Activated CD4-positive, alpha-beta memory T cell treated with anti-CD3 and anti-CD28 coated beads, Interleukin-2, amount 10 ng/mL, durations not matched to agents 7 days and 5 days (primary cell): ENCODE results near the gene VILL. TPM values are rescaled to one million over a fixed set of nuclear protein-coding genes. Genes with fewer than 3 reads are reported as not detected.

Source experiments
- CTCF ChIA-PET: fragments of 350-600 bp; sonication (Branson Sonifier 250); formaldehyde crosslinking; loops from one replicate; lab custom pipeline; 2021; ENCODE audit warnings: antibody characterized with exemption, inconsistent platforms; lab: Charles Lee
- POLR2A ChIA-PET: fragments of 350-600 bp; sonication (Branson Sonifier 250); formaldehyde crosslinking; loops from one replicate; lab custom pipeline; 2021; ENCODE audit warnings: antibody characterized with exemption; lab: Charles Lee
- DNase-seq: peaks from one replicate; pipeline ENCODE4 v3.0.0-alpha.2; 2020
- H3K27ac Mint-ChIP-seq: one replicate; pipeline ENCODE4 v1.8.0; 2021; ENCODE audit warnings: mild to moderate bottlenecking, mixed read lengths
- H3K27me3 Mint-ChIP-seq: one replicate; pipeline ENCODE4 v1.8.0; 2021; ENCODE audit warnings: mixed read lengths
- H3K36me3 Mint-ChIP-seq: one replicate; pipeline ENCODE4 v1.8.0; 2021; ENCODE audit warnings: low read depth, mixed read lengths
- H3K4me1 Mint-ChIP-seq: one replicate; pipeline ENCODE4 v1.8.0; 2021; ENCODE audit warnings: mixed read lengths
- H3K4me3 Mint-ChIP-seq: one replicate; pipeline ENCODE4 v1.8.0; 2021; ENCODE audit warnings: mild to moderate bottlenecking, mixed read lengths
- H3K9me3 Mint-ChIP-seq: one replicate; pipeline ENCODE4 v1.8.0; 2021; ENCODE audit warnings: mixed read lengths
- total RNA-seq, 2 experiments: library from RNA; stranded (reverse); gene quantifications; one replicate each; pipeline ENCODE4 v1.2.3, GENCODE V29; 2021

VILL gene
- total RNA-seq, 2 experiments from 2014 or later: 18.4 to 18.7 TPM

DNA sequence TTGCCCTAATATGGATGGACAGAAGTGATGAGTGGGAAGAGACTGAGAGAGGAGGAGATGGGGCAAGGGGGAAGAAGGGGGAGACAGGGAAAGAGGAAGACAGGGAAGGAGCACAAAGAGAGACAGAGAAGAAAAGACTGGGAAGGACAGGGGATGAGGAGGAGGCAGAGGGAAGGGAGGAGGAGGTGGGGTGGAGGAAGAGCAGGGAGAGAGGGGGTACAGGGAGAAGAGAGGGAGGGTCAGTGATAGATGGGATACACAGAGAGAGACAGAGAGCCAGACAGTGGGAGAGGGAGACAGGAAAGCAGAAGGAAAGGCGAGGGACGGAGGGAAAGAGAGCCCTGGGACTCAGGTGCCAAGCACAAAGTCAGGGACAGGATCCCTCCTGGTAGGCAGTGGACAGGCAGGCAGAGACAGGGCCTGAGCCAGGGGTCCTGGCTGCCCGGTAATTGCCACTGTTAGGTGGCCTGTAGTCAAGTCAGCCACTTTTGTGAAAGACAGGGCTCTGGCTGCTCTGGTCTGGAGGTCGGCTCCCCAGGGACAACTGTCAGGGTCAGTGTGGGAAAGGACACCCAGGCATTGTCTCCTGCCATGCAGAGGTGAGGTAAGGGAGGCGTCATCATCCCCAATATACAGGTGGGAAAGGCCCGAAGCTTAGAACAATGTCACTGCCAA lies 9.8 kb downstream of the VILL start:
- peaks cover 55% of the 10 kb centered on the region for H3K4me1 Mint-ChIP-seq
- H3K27ac Mint-ChIP-seq: peak overlapping the region; percentile 78
- POLR2A ChIA-PET: interaction anchor here (1.1 to 1.7 kb wide), 3 partner anchors 22 to 165 kb away, joined by 3 to 6 read pairs (median 5); partner anchors contain the start of genes DLEC1 and OXSR1
- CTCF ChIA-PET: interaction anchor here (1.2 kb wide), 1 partner anchor 39 kb away, joined by 3 read pairs; the partner anchor contains the start of gene DLEC1
- H3K4me3 Mint-ChIP-seq: no peak overlapping the region
- DNase-seq: no peak
- no peaks in the 10 kb centered on the region for H3K9me3 Mint-ChIP-seq
- no peaks in the 10 kb centered on the region for H3K27me3 Mint-ChIP-seq
- peaks cover 43% of the 10 kb centered on the region for H3K36me3 Mint-ChIP-seq

GRCh38 chr3:38000965-38001455 lies 10.4 kb downstream of the VILL start:
- DNase-seq: no peak
- Mint-ChIP-seq H3K4me1 (peaks cover 48% of the 10 kb centered on the region), H3K36me3 (peaks cover 36% of the 10 kb centered on the region), H3K4me3 (no peak overlapping the region), H3K27ac (no peak overlapping the region), H3K27me3 (no peaks in the 10 kb centered on the region), H3K9me3 (no peaks in the 10 kb centered on the region)
- ChIA-PET CTCF (interaction anchor here (0.7 to 1.2 kb wide), 3 partner anchors 10 to 44 kb away, joined by 3 read pairs; partner anchors contain the start of gene DLEC1), POLR2A (interaction anchor here (1.0 to 1.7 kb wide), 4 partner anchors 21 to 164 kb away, joined by 3 to 6 read pairs (median 4); partner anchors contain the start of genes DLEC1, OXSR1 and PLCD1)

DNA sequence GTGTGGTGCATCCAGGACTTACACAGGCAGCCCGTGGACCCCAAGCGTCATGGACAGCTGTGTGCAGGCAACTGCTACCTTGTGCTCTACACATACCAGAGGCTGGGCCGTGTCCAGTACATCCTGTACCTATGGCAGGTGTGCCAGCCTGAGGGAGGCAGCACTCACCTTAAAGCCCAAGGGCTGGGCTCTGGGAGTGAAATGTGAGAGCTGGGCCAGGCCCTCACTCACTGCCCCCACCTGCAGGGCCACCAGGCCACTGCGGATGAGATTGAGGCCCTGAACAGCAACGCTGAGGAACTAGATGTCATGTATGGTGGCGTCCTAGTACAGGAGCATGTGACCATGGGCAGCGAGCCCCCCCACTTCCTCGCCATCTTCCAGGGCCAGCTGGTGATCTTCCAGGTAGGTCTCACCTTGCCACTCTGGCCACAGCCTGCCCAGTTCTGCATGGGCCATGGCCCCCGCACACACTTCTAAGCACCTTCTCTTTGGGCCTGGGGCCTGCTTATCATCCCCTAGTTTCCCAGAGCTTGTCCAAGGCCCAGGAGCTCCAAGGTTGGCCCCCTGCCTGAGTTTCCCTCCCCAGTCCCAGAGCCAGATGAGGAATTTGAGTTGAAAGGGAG lies 11.0 kb downstream of the VILL start:
- H3K4me1 Mint-ChIP-seq: peaks cover 43% of the 10 kb centered on the region
- no peaks in the 10 kb centered on the region for H3K27me3 Mint-ChIP-seq
- CTCF ChIA-PET: interaction anchor here (0.7 to 1.2 kb wide), 3 partner anchors 9 to 44 kb away, joined by 3 read pairs; partner anchors contain the start of gene DLEC1
- no peak for DNase-seq
- H3K4me3 Mint-ChIP-seq: no peak overlapping the region
- POLR2A ChIA-PET: interaction anchor here (1.0 to 1.7 kb wide), 4 partner anchors 20 to 164 kb away, joined by 3 to 6 read pairs (median 4); partner anchors contain the start of genes DLEC1, OXSR1 and PLCD1
- no peak overlapping the region for H3K27ac Mint-ChIP-seq
- no peaks in the 10 kb centered on the region for H3K9me3 Mint-ChIP-seq
- peaks cover 31% of the 10 kb centered on the region for H3K36me3 Mint-ChIP-seq

- Mint-ChIP-seq H3K27ac (no peak overlapping the region), H3K27me3 (no peaks in the 10 kb centered on the region), H3K4me3 (no peak overlapping the region), H3K9me3 (no peaks in the 10 kb centered on the region), H3K36me3 (peaks cover 27% of the 10 kb centered on the region), H3K4me1 (peaks cover 35% of the 10 kb centered on the region)
- no peak for DNase-seq
- CTCF ChIA-PET: no interaction called here
- POLR2A ChIA-PET: interaction anchor here (1.0 to 1.7 kb wide), 2 partner anchors 20 to 27 kb away, joined by 3 to 5 read pairs; partner anchors contain the start of gene PLCD1
Measured at GRCh38 chr3:38002291-38002876, 11.8 kb downstream of the VILL start.

GRCh38 chr3:38002940-38003339 lies 12.4 kb downstream of the VILL start:
- peaks cover 32% of the 10 kb centered on the region for H3K36me3 Mint-ChIP-seq
- peak overlapping the region; percentile 10 for H3K27ac Mint-ChIP-seq
- ChIA-PET POLR2A (interaction anchor here (1.5 kb wide), 1 partner anchor 20 kb away, joined by 5 read pairs; no protein-coding TSS in a partner anchor), CTCF (interaction anchor here (1.0 kb wide), 3 partner anchors 26 to 134 kb away, joined by 3 to 4 read pairs (median 4); partner anchors contain the start of genes ACAA1, DLEC1 and PLCD1)
- no peaks in the 10 kb centered on the region for H3K9me3 Mint-ChIP-seq
- DNase-seq: no peak
- peaks cover 31% of the 10 kb centered on the region for H3K4me1 Mint-ChIP-seq
- no peaks in the 10 kb centered on the region for H3K27me3 Mint-ChIP-seq
- H3K4me3 Mint-ChIP-seq: no peak overlapping the region

GRCh38 chr3:38003371-38003816 lies 12.8 kb downstream of the VILL start:
- Mint-ChIP-seq H3K4me1 (peaks cover 27% of the 10 kb centered on the region), H3K9me3 (no peaks in the 10 kb centered on the region), H3K27me3 (no peaks in the 10 kb centered on the region), H3K4me3 (no peak overlapping the region), H3K27ac (peak overlapping the region; percentile 10), H3K36me3 (peaks cover 37% of the 10 kb centered on the region)
- DNase-seq: peak; percentile 65
- ChIA-PET CTCF (interaction anchor here (0.7 to 1.8 kb wide), 9 partner anchors 9 to 161 kb away, joined by 3 to 23 read pairs (median 4); partner anchors contain the start of genes ACAA1, DLEC1, OXSR1 and PLCD1), POLR2A (interaction anchor here (1.1 to 1.5 kb wide), 2 partner anchors 19 to 36 kb away, joined by 5 to 6 read pairs; partner anchors contain the start of gene DLEC1)

DNA sequence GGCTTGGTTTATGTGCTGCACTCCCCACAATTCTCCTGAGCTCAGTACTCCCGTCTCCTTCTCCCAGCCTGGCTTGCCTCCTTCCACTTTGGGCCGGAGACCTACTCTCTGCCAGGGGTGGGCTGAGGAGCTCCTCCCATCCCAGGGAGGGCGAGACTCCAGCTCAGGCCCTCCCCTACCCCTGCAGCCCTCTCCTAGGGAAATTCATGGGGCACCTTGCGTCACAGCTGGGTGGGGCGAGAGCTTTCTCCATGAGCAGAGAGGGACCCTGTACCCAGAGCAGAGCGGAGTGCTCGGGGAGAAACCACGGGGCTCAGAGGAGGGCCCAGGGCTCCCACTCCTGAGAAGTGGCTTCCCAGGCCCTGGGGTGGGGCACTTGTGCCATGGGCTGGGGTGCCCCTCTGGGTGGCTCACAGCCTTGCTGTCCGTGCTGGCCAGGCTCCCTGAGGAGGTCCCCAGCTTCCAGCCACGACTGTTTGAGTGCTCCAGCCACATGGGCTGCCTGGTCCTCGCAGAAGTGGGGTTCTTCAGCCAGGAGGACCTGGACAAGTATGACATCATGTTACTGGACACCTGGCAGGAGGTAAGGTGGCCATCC lies 13.3 kb downstream of the VILL start:
- peak overlapping the region; percentile 54 for H3K27ac Mint-ChIP-seq
- H3K4me3 Mint-ChIP-seq: no peak overlapping the region
- no peak for DNase-seq
- H3K9me3 Mint-ChIP-seq: no peaks in the 10 kb centered on the region
- CTCF ChIA-PET: interaction anchor here (0.7 to 1.8 kb wide), 9 partner anchors 9 to 161 kb away, joined by 3 to 23 read pairs (median 4); partner anchors contain the start of genes ACAA1, DLEC1, OXSR1 and PLCD1
- POLR2A ChIA-PET: interaction anchor here (1.1 to 1.5 kb wide), 2 partner anchors 19 to 36 kb away, joined by 5 to 6 read pairs; partner anchors contain the start of gene DLEC1
- H3K4me1 Mint-ChIP-seq: peaks cover 22% of the 10 kb centered on the region
- no peaks in the 10 kb centered on the region for H3K27me3 Mint-ChIP-seq
- H3K36me3 Mint-ChIP-seq: peaks cover 38% of the 10 kb centered on the region

DNA sequence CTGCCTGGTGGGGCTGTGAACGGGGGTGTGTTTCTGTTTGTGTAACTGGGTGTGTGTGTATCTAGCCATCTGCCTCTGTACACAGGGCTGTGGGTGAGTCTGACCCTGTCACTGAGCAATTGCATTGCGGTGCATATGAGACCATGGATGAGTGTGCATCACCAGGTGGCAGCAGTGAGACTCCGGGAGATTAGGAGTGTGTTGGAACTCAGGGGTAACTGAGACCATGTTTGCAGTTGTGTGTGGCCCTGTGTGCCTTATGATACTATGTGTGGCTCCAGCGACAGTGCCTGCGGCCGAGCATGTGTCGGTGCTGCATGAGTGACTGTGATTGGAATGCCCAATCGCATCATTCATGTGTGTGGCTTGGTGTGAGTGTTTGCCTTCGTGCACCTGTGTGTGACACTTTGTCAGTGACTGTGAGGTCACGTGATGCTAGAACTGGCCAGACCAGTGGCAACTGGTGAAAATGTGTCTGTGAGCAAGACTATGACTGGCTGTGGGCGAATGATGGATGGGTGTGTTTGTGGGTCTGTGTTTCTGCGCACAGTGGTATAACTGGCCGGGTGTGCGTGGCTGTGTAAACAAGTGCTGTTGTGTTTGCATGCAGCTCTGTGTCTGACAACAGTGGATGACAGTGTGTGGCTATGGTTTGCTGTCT lies 14.0 kb downstream of the VILL start:
- peaks cover 16% of the 10 kb centered on the region for H3K4me1 Mint-ChIP-seq
- H3K27ac Mint-ChIP-seq: peak overlapping the region; percentile 54
- CTCF ChIA-PET: interaction anchor here (0.7 to 1.8 kb wide), 8 partner anchors 8 to 160 kb away, joined by 3 to 23 read pairs (median 4); partner anchors contain the start of genes DLEC1 and OXSR1
- peak; percentile 71 for DNase-seq
- peaks cover 33% of the 10 kb centered on the region for H3K36me3 Mint-ChIP-seq
- no peaks in the 10 kb centered on the region for H3K9me3 Mint-ChIP-seq
- no peak overlapping the region for H3K4me3 Mint-ChIP-seq
- POLR2A ChIA-PET: interaction anchor here (1.1 to 1.5 kb wide), 2 partner anchors 18 to 35 kb away, joined by 5 to 6 read pairs; partner anchors contain the start of gene DLEC1
- no peaks in the 10 kb centered on the region for H3K27me3 Mint-ChIP-seq

- no peaks in the 10 kb centered on the region for H3K9me3 Mint-ChIP-seq
- peaks cover 14% of the 10 kb centered on the region for H3K4me1 Mint-ChIP-seq
- peaks cover 28% of the 10 kb centered on the region for H3K36me3 Mint-ChIP-seq
- peak overlapping the region; percentile 54 for H3K27ac Mint-ChIP-seq
- ChIA-PET CTCF (interaction anchor here (0.7 to 1.8 kb wide), 7 partner anchors 8 to 149 kb away, joined by 3 to 5 read pairs (median 4); partner anchors contain the start of gene DLEC1), POLR2A (no interaction called here)
- no peak for DNase-seq
- H3K4me3 Mint-ChIP-seq: no peak overlapping the region
- H3K27me3 Mint-ChIP-seq: no peaks in the 10 kb centered on the region
Measured at GRCh38 chr3:38005076-38006020, 14.8 kb downstream of the VILL start.

DNA sequence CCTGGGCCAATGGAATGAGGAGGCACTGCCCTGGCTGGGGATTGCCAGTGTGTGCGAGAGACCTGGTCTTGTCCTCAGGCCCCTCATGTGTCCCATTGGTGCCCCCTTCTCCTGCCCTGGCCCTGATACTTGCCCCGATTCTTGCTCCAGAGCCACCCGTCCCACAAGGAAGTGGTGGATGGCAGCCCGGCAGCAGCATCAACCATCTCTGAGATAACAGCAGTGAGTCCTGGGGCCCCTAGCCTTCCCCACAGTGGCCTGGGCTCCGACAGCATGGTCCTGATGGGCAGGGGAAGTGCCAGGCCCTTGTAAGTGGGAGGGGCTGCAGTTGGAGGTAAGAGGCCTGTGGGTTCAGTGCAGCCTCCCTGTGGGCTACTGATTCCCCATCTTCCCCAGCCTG lies 15.4 kb downstream of the VILL start:
- ChIA-PET POLR2A (interaction anchor here (1.7 kb wide), 1 partner anchor 17 kb away, joined by 6 read pairs; no protein-coding TSS in a partner anchor), CTCF (interaction anchor here (1.3 kb wide), 1 partner anchor 150 kb away, joined by 3 read pairs; no protein-coding TSS in a partner anchor)
- peaks cover 29% of the 10 kb centered on the region for H3K36me3 Mint-ChIP-seq
- H3K4me1 Mint-ChIP-seq: peaks cover 14% of the 10 kb centered on the region
- no peak for DNase-seq
- H3K27me3 Mint-ChIP-seq: no peaks in the 10 kb centered on the region
- no peak overlapping the region for H3K4me3 Mint-ChIP-seq
- H3K9me3 Mint-ChIP-seq: no peaks in the 10 kb centered on the region
- no peak overlapping the region for H3K27ac Mint-ChIP-seq
